HG02678 (cell line): ENCODE measurements around the gene CA14.
"Not testable (repeated sequence)": the region's sequence is repeated elsewhere in the genome, so short reads cannot be mapped to it uniquely, and the experiment has no call there.

Experiments used
- ATAC-seq: cut with Tn5 transposase; IDR thresholded peaks from one replicate; pipeline ENCODE4 v1.9.1; 2021; ENCODE audit warnings: mild to moderate bottlenecking, moderate library complexity; ENCODE audit not compliant: unreplicated experiment

The CA14 gene

DNA sequence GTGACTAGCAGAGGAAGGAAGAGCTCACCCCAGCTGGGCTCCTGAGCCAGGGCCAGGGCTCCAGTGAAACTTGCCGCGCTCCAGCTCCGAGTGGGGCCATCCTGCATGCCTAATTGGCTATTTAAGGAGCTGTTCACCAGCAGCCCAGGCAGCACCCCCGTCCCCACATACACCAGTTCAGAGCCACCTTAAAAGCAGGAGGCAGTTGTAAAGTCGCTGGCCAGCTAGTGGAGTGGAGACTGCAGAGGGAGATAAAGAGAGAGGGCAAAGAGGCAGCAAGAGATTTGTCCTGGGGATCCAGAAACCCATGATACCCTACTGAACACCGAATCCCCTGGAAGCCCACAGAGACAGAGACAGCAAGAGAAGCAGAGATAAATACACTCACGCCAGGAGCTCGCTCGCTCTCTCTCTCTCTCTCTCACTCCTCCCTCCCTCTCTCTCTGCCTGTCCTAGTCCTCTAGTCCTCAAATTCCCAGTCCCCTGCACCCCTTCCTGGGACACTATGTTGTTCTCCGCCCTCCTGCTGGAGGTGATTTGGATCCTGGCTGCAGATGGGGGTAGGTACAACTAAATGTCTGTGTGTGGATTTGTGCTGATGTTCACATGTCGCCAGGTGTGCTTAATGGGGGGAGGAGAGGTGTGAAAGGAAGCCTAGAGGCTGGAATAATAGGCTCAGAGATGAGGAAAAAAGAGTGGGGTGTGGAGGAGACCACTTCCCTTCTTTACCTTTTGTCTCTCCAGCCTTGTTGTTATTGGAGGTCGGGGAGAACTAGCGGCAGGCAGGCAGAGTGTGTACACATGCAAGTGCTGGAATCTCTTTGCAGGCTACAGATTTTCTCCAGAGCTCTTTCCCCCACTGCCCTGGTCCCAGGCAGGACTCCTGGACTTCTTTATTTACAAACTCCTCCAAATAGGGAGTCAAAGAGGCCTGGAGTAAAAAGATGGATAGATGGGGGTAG lies at the start of gene CA14:
TSS of gene CA14 (plus strand) at position 151 of the 962 bp plus-strand sequence. CDS start at position 506, 355 bp downstream.
- no peak for ATAC-seq

DNA sequence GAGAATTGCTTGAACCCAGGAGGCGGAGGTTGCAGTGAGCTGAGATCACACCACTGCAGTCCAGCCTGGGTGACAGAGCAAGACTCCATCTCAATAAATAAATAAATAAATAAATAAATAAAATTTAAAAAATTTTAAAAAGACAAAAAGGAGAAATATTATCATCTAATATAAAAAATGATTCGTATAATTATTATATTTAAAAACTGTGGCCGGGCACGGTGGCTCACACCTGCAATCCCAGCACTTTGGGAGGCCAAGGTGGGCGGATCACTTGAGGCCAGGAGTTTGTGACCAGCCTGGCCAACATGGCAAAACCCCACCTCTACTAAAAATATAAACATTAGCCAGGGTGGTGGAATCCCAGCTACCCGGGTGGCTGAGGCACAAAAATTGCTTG lies 49.1 kb upstream of the CA14 start:
- not testable (repeated sequence) for ATAC-seq

DNA sequence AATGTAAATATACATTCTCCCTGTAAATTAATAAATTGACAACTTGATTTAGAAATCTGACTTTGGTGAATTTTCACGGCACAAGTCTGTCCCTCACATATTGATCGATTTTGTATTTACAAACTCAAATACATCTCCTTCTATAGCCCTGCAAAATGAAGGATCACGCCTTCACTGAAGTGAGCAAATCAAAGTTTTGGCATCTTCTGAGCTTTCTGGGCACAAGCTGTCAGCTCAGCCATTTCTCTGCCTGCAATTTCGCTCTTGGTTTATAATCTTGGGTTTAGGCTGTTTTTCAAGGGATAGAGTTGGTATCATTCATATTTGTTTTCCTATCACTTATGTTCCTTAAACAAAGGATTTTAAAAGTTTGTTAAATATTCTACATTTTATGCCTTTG lies 47.5 kb upstream of the CA14 start:
- ATAC-seq: no peak

DNA sequence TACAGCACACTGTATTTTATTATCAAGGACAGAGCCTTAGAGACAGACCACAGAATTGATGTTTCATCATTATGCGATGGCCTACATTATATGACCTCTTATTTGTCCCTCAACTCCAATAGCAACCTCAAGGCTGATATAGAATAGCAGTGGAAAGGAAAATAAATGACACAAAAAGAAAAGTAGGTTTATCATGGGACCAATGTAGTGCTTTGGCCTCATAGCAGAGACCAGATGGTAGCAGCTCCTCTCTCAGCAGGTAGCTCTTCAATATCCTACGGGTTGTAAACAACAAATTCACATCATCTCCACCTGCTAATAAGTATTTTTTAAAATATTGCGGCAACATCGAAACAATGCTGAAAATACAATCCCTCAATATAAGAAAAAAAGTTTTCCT lies 46.9 kb upstream of the CA14 start:
- no peak for ATAC-seq

DNA sequence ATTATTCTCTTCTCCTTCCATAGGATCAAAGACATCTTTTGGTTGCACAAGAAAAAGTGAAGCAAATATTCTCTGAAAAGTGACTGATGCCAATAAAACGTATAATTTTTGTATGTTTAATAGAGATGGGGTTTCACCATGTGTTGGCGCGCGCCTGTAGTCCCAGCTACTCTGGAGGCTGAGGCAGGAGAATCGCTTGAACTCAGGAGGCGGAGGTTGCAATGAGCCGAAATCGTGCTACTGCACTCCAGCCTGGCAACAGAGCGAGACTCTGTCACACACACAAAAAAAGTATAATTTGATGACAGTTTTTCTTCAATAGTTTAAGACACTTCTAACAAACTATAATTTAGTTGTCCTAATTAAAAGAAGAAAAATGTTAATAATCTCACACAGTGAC lies 45.5 kb upstream of the CA14 start:
- no peak for ATAC-seq

DNA sequence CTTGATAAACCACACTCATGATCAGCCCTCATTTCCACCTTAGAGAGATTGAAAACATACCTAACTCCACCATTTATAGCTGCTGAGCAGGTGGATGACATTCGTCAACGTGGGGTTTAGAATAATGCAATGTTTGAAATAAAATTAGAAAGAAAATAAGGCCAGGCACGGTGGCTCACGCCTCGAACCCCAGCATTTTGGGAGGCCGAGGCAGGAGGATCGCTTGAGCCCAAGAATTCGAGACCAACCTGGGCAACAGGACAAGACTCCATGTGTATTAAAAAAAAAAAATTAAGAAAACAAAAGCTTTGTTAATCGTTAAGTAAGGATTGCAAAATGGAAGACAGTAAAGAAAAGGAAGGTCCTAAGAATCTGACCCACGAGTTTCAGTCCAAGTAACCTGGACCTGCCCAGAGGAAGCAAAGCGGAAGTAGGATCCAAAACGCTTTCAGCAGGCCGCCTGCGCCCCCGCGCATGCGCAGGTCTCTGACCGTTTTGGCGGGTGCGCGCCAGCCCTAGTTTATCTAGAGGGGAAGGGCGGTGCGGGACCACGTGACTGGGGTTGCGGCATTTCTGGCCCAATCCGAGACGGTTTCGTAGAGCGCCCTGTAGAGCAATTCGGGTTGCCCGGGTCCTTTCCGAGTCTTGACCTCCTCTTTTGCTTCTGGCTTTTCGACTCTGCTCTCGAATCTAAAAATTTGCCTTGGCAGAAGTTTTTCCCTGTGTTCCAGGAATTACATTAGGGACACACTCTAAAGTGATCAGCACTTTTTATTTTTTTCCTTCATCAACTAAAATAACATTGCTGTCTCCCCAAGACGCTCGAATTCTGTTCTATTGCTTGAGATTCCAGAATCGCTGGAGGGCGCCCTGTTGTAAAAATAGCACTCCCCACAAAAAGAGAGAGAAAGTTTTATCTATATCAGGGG lies 44.1 kb upstream of the CA14 start:
- ATAC-seq: peak; percentile 97

DNA sequence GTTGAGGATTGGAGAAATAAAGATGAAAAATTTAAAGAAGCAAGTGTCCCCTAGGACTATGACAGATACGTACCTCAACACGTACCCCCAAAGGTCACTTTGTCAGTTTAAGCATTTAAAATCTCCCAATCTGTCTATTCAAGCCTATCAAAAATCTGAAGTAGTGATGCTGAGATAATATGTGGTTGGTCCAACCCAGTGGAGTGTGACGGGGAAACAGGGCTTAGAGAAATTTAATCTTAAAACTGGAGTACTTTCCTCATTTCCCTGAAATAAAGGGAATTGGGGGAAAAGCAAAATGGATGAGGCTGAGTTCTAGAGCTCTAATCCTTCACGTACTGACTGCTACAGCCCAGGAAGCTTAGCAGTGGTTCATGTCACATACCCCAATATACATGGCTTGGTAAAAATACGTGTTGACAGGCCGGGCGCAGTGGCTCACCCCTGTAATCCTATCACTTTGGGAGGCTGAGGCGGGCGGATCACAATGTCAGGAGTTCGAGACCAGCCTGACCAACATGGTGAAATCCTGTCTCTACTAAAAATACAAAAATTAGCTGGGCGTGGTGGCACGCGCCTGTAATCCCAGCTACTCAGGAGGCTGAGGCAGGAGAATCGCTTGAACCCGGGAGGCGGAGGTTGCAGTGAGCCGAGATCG lies 43.3 kb upstream of the CA14 start:
- not testable (repeated sequence) for ATAC-seq

DNA sequence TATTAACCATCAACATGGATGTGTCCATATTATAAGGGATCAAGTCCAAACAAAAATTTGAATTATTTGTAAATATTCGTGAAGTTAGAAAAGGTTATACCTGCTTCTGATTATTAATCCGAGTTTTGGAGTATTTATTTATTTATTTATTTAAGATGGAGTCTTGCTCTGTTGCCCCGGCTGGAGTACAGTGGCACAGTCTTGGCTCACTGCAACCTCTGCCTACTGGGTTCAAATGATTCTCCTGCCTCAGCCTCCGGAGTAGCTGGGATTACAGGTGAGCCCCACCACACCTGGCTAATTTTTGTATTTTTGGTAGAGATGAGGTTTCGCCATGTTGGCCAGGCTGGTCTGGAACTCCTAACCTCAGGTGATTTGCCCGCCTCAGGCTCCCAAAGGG lies 41.7 kb upstream of the CA14 start:
- ATAC-seq: not testable (repeated sequence)

DNA sequence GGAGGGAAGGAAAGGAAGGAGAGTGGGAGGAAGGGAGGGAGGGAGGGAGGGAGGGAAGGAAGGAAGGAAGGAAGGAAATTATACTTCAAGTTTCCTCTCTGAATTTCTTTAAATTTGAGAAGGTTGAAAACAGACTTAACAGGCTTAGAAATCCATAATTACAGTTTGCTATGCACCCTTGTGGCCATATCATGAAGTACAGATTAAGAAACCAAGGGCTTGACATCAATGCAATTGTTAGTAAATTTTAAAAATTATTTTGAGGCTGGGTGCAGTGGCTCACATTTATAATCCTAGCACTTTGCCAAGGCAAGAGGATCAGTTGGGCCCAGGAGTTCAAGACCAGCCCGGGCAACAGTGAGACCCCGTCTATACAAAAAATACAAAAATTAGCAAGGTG lies 36.0 kb upstream of the CA14 start:
- ATAC-seq: no peak

DNA sequence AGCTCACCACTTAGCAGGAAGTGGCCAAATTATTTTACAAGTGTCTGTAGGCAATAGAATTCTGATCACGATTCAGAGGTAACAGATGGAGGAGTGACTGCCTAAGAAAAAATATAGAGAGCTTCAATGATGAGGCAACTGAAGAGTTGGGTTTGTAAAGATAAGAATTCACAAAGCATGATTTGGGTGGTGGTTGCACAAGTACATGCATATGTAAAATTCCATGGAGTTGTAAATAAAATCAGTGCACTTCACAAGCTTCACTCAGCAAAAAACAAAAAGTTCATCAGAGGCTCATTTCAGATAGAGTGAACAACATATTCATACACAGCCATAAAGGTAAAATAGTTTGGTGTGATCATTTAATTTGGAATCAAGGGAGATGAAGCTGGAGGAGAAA lies 32.6 kb upstream of the CA14 start:
- no peak for ATAC-seq

DNA sequence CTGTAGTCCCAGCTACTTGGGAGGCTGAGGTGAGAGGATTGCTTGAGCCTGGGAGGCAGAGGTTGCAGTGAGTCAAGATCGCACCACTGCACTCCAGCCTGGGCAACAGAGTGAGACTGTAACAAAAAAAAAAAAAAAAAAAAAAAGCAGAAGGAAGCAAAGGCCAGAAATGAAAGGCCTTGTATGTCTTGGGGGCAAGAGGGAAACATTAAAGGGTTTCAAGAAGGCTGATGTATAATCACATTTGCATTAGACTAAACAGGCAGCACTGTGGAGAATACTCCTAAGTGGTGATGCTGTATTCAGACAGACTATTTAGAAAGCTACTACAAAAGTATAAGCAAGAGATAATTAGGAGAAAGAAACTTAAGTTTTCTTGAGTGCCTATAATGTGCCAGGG lies 32.0 kb upstream of the CA14 start:
- no peak for ATAC-seq

DNA sequence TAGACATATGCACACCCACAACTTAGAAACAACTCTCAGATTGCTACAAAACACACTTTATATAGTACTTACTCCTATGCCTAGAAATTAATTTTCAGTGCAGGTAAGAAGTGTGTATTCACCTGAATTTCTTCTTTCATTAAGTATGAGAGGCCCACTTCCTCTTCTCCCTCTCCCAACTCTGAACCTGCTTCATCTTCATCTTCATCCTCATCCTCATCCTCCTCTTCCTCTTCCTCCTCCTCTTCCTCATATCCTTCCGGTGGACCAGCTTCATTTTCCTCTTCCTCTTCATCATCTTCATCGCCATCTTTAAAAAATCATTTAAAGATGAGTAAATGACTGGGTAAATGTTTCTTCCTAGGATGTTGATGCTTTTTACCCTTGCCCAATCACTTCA lies 31.1 kb upstream of the CA14 start:
- no peak for ATAC-seq

DNA sequence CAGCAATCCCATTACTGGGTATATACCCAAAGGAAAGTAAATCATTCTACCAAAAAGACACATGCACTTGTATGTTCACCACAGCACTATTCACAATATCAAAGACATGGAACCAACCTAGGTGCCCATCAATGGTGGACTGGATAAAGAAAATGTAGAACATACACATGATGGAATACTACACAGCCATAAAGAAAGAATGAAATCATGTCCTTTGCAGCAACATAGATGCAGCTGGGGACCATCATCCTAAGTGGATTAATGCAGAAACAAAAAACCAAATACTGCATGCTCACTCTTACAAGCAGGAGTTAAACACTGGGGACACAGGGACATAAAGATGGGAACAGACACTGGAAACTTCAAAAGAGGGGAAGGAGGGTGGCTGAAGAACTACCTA lies 30.3 kb upstream of the CA14 start:
- no peak for ATAC-seq

DNA sequence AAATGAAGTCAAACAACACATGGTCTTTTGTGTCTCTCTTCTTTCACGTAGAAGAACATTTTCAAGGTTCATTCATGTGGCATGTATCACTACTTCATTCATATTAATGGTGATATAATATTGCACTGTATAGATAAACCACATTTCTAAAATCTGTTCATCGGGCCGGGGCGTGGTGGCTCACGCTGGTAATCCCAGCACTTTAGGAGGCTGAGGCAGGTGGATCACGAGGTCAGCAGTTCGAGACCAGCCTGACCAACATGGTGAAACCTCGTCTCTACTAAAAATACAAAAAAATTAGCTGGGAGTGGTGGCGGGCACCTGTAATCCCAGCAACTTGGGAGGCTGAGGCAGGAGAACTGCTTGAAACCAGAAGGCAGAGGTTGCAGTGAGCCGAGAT lies 29.3 kb upstream of the CA14 start:
- ATAC-seq: not testable (repeated sequence)

DNA sequence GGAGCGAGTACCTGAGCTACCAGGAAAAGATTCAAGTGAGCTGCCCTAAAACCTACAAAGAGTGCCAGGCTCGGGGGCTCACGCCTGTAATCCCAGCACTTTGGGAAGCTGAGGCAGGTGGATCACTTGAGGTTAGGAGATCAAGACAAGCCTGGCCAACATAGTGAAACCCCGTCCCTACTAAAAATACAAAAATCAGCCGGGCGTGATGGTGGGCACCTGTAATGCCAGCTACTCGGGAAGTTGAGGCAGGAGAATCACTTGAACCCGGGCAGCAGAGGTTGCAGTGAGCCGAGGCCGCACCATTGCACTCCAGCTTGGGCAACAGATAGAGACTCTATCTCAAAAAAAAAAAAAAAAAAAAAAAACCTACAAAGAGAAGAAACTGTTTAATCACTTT lies 24.7 kb upstream of the CA14 start:
- not testable (repeated sequence) for ATAC-seq

DNA sequence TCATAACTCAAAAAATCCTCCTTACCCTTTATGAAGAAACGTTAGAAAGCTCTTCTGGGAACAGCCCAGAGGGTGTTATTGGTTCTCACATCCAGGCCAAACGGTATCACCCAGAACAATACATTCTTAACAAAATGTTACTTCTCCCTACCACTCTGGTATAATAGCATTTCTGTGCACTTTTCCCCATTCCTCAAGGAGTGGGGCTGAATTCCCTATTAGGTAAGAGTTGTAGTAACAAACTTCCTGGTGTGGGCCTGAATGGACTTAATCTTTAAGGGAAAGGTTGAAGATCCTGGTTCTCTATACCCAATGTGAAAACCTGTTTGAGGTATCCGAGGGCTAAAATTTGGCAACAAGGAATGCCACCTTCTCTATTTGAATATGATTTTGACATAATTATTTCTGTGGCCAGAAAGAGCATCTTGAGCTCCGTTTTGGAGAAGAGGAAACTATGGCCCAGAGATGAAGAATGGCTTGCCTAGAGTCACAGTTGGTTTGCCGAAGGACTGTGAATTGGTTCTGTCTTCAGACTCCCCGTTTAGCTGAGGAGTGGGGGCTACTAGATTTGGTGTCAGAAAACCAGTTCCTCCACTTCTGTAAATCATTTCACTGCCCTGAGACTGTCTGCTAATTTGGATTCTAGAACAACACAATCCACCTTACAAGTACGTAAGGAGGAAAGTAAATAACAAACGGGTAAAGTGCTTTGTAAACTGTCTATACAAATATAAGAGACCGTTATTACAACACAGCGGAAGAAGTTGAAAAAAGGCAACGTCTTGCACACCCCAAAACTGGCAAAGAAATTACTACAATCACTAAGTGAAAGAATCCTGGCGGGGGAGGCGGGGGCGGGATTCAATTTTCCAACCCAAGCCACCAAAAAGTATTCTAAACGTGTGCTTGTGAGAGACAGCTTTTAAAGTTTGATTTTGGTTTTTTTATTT lies 23.9 kb upstream of the CA14 start:
- no peak for ATAC-seq

DNA sequence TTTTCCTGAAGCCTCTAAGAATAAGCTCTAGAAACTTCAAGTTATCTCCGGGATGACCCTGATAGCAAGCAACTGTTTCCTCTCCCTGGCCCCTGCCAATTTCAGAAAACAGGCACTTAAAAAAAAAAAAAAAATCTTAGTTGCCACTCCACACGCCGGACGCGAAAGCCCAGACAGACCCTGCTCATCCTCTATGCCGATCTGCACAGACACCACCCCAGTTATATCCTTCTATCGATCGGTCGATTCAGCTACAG lies 23.3 kb upstream of the CA14 start:
- ATAC-seq: no peak

DNA sequence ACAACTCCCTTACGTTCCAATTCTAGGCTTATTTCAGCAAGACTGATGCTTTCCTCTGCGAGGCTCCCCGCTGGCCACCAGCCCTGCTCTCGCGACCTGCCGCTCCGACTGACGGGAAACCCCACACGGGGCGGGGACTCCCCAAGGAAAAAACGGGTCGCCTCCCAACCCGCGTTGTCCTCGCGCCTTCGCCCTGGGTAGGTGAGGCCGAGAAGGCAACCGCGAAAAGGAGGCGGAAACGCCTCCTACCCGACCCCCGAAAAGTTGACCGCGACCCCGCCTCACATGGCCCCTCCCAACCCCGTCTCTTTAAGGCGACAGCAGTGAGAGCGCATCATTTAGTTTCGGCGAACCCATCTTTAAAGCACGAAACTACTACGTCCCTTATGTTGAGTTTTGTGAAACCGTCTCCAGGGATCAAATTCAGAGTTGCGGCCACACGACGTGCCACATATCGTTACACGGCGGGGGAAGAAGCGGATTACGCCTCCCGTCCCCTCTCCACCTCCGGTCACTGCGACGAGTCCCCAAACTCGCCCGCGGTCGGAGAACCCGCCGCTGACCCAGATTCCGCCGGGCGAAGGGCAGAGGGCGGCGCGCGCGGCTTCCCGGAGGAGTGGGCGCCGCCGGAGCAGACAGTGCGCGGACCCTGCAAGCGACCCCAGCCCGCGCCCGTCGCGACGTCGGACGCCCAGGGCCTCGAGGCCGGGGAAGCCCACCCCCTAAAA lies 22.8 kb upstream of the CA14 start:
- peak; percentile 37 for ATAC-seq

DNA sequence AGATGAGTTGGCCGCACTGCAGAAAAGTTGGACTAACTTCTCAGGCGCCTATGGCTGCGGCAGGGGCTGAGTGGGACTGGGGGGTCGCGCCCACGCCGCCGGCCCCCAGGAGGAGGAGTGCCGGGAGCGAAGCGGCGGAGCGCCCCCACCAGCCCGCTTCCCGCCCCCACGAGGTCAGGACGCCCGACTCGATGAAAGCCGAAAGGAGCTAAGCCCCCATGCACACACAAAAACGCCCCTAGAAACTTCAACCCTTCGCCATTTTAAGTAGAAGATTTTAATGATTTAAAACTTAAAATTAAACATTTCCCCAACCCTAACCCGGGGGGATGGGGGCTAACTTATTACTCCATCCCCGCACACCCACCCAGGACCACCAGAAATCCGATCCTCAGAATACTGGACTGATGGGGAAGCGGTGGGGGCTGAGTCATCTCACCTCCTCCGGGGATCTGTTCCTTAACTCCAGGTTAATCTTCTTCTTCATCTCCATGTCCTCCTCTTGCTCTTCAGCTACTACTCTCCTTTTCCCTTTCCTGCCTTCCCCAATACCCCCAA lies 22.2 kb upstream of the CA14 start:
- no peak for ATAC-seq
